Neural progenitor cell (in vitro differentiated cells): ENCODE data around the gene LSMEM2. TPM values are rescaled to one million over a fixed set of nuclear protein-coding genes. Genes with fewer than 3 reads are reported as not detected.
A peak's percentile ranks its signal among the peaks of the same experiment; 100 is the strongest.

Experiments used
- DNase-seq: peaks from one replicate; pipeline ENCODE4 v3.0.0-alpha.2; 2016; ENCODE audit warnings: low spot score
- H2AFZ ChIP-seq: fragments of 200-600 bp; sonication (generic); replicated peaks from 2 replicates; pipeline ENCODE4 v1.6.1; 2016; ENCODE audit warnings: antibody characterized with exemption
- H3F3A ChIP-seq: fragments of 200-600 bp; sonication (generic); 2 replicates; pipeline ENCODE4 v1.6.1; 2016; ENCODE audit warnings: antibody characterized with exemption, low read depth
- H3K27ac ChIP-seq: fragments of 200-600 bp; sonication (generic); 2 replicates; pipeline ENCODE4 v1.5.1; 2016; ENCODE audit warnings: mild to moderate bottlenecking
- H3K27me3 ChIP-seq: fragments of 200-600 bp; sonication (generic); 2 replicates; pipeline ENCODE4 v1.6.1; 2016; ENCODE audit warnings: mild to moderate bottlenecking, moderate library complexity
- H3K36me3 ChIP-seq: fragments of 200-600 bp; sonication (generic); 2 replicates; pipeline ENCODE4 v1.5.1; 2016
- H3K4me1 ChIP-seq: fragments of 200-600 bp; sonication (generic); 2 replicates; pipeline ENCODE4 v1.6.1; 2016; ENCODE audit warnings: mixed run types
- H3K4me2 ChIP-seq: fragments of 200-600 bp; sonication (generic); 2 replicates; pipeline ENCODE4 v1.6.1; 2016
- H3K4me3 ChIP-seq: fragments of 200-600 bp; sonication (generic); 2 replicates; pipeline ENCODE4 v1.5.1; 2016
- H3K79me2 ChIP-seq: fragments of 200-600 bp; sonication (generic); 2 replicates; pipeline ENCODE4 v1.6.1; 2016; ENCODE audit warnings: low read depth
- H3K9ac ChIP-seq: fragments of 200-600 bp; sonication (generic); 2 replicates; pipeline ENCODE4 v1.6.1; 2016
- H3K9me3 ChIP-seq: fragments of 200-600 bp; sonication (generic); 2 replicates; pipeline ENCODE4 v1.5.1; 2016; ENCODE audit warnings: low read depth
- H4K20me1 ChIP-seq: fragments of 200-600 bp; sonication (generic); 2 replicates; pipeline ENCODE4 v1.6.1; 2016; ENCODE audit warnings: low read depth
- H3K27ac Mint-ChIP-seq: 3 replicates; pipeline ENCODE4 v1.8.0; 2021; ENCODE audit warnings: mixed read lengths
- H3K27me3 Mint-ChIP-seq: 2 replicates; pipeline ENCODE4 v1.8.0; 2022; ENCODE audit warnings: low read depth, mild to moderate bottlenecking, inconsistent platforms, moderate library complexity, mixed read lengths; ENCODE audit not compliant: insufficient read depth
- H3K36me3 Mint-ChIP-seq: 3 replicates; pipeline ENCODE4 v1.8.0; 2021; ENCODE audit warnings: mixed read lengths
- H3K4me1 Mint-ChIP-seq: 3 replicates; pipeline ENCODE4 v1.8.0; 2021; ENCODE audit warnings: mixed read lengths
- H3K4me3 Mint-ChIP-seq: 3 replicates; pipeline ENCODE4 v1.8.0; 2021; ENCODE audit warnings: mild to moderate bottlenecking, moderate library complexity, mixed read lengths
- H3K9me3 Mint-ChIP-seq: 3 replicates; pipeline ENCODE4 v1.8.0; 2020; ENCODE audit warnings: mixed read lengths
- EZH2 ChIP-seq: fragments of 200-600 bp; sonication (generic); IDR thresholded peaks from 2 replicates; pipeline ENCODE4 v1.6.1; 2017; ENCODE audit warnings: antibody characterized with exemption, mild to moderate bottlenecking, moderate library complexity
- EZH2phosphoT487 ChIP-seq: fragments of 200-600 bp; sonication (generic); IDR thresholded peaks from 2 replicates; pipeline ENCODE4 v1.6.1; 2017; ENCODE audit warnings: antibody characterized with exemption
- total RNA-seq: library from RNA; depleted of rRNA; stranded (reverse); fragments of >200 nt; gene quantifications from 2 replicates; pipeline ENCODE4 v1.2.3, GENCODE V29; 2015; ENCODE audit warnings: low replicate concordance
- TF ChIP-seq, protein P1 (sequence below): fragments of 200-600 bp; sonication (generic); IDR thresholded peaks from 2 replicates; pipeline ENCODE4 v1.5.1; 2017; ENCODE audit warnings: antibody characterized with exemption, mild to moderate bottlenecking

The LSMEM2 gene
- total RNA-seq, 1 donor from 2014 or later: not detected

DNA sequence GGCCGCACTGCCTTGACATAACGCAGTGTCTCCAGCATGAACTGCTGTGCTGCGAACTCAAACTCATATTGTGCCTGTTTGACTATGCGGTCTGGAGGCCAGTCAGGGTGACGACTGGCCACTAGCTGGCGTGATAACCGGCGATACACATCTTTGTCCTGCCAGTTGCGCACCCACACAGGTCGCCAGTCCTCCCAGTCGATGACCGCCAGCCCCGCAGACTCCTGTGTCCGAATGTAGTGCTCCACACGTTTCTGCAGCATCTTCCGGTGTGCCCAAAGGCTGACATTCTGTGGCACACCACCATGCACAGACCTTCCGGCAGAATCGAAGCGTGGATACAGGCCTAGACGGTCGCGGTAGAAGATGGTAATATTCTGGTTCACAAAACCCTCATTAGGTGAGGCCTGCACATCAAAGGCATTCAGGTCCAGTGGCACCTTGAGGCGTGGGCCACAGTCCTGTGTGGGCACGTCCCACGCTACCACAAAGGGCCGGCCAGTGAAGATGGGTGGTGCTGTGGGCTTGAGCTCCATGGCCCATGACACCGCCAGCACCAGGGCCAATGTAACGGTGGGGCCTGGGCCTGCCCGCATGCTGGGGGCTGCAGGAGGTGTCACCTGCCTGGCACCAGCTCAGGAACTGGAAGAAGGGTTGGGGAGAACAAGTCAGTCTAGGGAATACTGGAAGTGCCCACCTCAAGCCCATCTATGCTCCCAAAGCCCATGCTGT, 41.2 kb downstream of the LSMEM2 start:
- Histone ChIP-seq H3K4me1 (peaks cover 28% of the 10 kb centered on the region), H3K36me3 (no peaks in the 10 kb centered on the region)

DNA sequence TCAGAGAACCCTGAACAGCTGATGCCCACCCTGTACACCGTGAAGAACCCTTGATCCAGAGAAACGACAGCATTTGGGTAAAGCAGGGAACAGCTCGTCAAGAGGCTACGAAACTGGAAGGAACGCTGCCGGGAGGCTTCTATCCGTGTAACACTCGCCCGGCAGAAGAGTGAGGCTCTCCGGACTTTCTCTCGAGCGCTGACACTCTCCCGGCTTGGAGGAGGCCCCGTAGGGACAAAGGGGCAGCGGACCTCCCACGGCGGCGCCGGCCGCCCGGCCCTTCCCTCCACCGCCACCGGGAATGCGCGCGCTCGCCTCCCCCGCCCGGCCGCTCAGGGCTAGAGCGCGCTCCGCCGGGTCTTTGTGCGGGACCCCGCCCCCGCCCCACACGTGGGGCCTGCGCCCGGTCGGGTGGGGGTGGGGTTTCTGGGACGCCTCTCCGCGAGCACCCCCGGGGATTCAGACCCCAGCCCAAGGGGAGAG, 42.0 kb downstream of the LSMEM2 start:
- peak; percentile 97 for DNase-seq
- Histone ChIP-seq H3F3A (peaks cover 35% of the 10 kb centered on the region), H3K4me2 (peak overlapping the region; percentile 88), H3K27ac (peak overlapping the region; percentile 99), H3K79me2 (peaks cover 37% of the 10 kb centered on the region), H2AFZ (peak overlapping the region; percentile 95), H3K4me3 (peak overlapping the region; percentile 84), H3K36me3 (no peaks in the 10 kb centered on the region), H3K9me3 (no peaks in the 10 kb centered on the region), H4K20me1 (peaks cover 36% of the 10 kb centered on the region), H3K27me3 (no peaks in the 10 kb centered on the region), H3K4me1 (peaks cover 28% of the 10 kb centered on the region), H3K9ac (peak overlapping the region; percentile 91)
- peaks cover 26% of the 10 kb centered on the region for H3K36me3 Mint-ChIP-seq
- peaks cover 4% of the 10 kb centered on the region for H3K27me3 Mint-ChIP-seq
- peak overlapping the region; percentile 98 for H3K27ac Mint-ChIP-seq
- H3K4me1 Mint-ChIP-seq: peaks cover 49% of the 10 kb centered on the region
- peak overlapping the region; percentile 99 for H3K4me3 Mint-ChIP-seq
- no peaks in the 10 kb centered on the region for H3K9me3 Mint-ChIP-seq
- TF ChIP-seq, protein P1, sequence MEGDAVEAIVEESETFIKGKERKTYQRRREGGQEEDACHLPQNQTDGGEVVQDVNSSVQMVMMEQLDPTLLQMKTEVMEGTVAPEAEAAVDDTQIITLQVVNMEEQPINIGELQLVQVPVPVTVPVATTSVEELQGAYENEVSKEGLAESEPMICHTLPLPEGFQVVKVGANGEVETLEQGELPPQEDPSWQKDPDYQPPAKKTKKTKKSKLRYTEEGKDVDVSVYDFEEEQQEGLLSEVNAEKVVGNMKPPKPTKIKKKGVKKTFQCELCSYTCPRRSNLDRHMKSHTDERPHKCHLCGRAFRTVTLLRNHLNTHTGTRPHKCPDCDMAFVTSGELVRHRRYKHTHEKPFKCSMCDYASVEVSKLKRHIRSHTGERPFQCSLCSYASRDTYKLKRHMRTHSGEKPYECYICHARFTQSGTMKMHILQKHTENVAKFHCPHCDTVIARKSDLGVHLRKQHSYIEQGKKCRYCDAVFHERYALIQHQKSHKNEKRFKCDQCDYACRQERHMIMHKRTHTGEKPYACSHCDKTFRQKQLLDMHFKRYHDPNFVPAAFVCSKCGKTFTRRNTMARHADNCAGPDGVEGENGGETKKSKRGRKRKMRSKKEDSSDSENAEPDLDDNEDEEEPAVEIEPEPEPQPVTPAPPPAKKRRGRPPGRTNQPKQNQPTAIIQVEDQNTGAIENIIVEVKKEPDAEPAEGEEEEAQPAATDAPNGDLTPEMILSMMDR: no peak
- TF ChIP-seq EZH2 (no peak), EZH2phosphoT487 (no peak)

More for the DNA sequence above, 41.2 kb downstream of the LSMEM2 start:
- Histone ChIP-seq H3K9ac (no peak overlapping the region), H3F3A (peaks cover 32% of the 10 kb centered on the region), H3K9me3 (no peaks in the 10 kb centered on the region), H2AFZ (no peak overlapping the region), H3K27ac (no peak overlapping the region), H3K4me2 (peak overlapping the region; percentile 88), H4K20me1 (peaks cover 36% of the 10 kb centered on the region), H3K4me3 (peak overlapping the region; percentile 84), H3K27me3 (no peaks in the 10 kb centered on the region), H3K79me2 (peaks cover 37% of the 10 kb centered on the region)
- DNase-seq: no peak
- Mint-ChIP-seq H3K36me3 (peaks cover 31% of the 10 kb centered on the region), H3K4me1 (peaks cover 49% of the 10 kb centered on the region), H3K4me3 (peak overlapping the region; percentile 99), H3K27me3 (peaks cover 4% of the 10 kb centered on the region), H3K27ac (peak overlapping the region; percentile 98), H3K9me3 (no peaks in the 10 kb centered on the region)
- TF ChIP-seq, protein P1: no peak
- TF ChIP-seq EZH2 (no peak), EZH2phosphoT487 (no peak)

DNA sequence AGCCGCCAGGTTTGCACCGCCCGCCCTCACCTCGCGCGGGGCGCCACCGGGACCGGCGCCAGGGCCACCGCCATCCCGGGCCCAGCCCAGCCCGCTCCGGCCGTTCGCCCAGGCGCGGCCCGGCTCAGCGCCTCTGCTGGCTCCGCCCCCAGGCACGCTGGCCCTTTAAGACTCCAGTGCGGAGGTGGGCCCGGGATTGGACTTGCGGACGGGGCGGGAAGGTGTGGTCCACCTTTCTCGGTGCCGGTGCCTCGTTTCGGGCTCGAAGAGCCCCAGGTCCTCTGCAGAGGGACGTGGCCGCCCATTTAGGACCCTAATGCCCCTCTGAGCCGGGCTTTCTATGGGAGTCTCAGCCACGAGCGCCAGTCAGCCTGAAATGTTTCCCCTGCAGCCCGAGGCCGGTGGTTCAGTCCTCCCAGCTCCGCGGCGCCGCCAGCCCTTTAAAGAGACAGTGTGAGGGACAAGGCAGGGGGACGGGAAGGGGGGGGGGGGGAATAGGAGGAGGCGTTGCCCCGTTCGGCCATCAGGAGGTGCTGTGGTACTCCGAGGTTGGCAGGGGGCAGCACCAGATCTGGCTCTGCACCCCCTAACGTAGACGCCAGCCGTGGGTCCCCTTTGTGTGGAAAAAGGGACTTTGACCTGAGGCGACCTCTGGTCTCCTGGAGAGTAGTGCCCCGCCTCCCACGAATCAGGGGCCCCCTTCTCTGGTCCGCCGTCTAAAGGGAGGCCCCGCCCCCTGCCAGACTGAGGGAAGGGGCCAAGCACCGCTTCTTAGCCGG, 42.6 kb downstream of the LSMEM2 start:
- H3K4me3 Mint-ChIP-seq: peak overlapping the region; percentile 88
- H3F3A ChIP-seq: peaks cover 35% of the 10 kb centered on the region
- peak overlapping the region; percentile 99 for H3K27ac ChIP-seq
- H4K20me1 ChIP-seq: peaks cover 36% of the 10 kb centered on the region
- peak; percentile 97 for DNase-seq
- H3K4me1 Mint-ChIP-seq: peaks cover 47% of the 10 kb centered on the region
- peak overlapping the region; percentile 95 for H2AFZ ChIP-seq
- no peaks in the 10 kb centered on the region for H3K36me3 ChIP-seq
- H3K27me3 ChIP-seq: no peaks in the 10 kb centered on the region
- H3K27me3 Mint-ChIP-seq: peaks cover 4% of the 10 kb centered on the region
- peak overlapping the region; percentile 91 for H3K9ac ChIP-seq
- H3K9me3 ChIP-seq: no peaks in the 10 kb centered on the region
- peaks cover 28% of the 10 kb centered on the region for H3K4me1 ChIP-seq
- peak overlapping the region; percentile 88 for H3K4me2 ChIP-seq
- H3K4me3 ChIP-seq: peak overlapping the region; percentile 84
- H3K79me2 ChIP-seq: peaks cover 40% of the 10 kb centered on the region
- TF ChIP-seq EZH2: no peak
- TF ChIP-seq, protein P1: peak; percentile 76
- peak overlapping the region; percentile 100 for H3K27ac Mint-ChIP-seq
- no peaks in the 10 kb centered on the region for H3K9me3 Mint-ChIP-seq
- H3K36me3 Mint-ChIP-seq: peaks cover 22% of the 10 kb centered on the region
